Left ventricle myocardium inferior (tissue), 1 donor: Measurements from ENCODE around the gene FILIP1. TPM values are rescaled to one million over a fixed set of nuclear protein-coding genes. Genes with fewer than 3 reads are reported as not detected.

ENCODE experiments used
- DNase-seq: peaks from one replicate; pipeline ENCODE4 v3.0.0-alpha.2; 2020
- H3K27ac ChIP-seq: fragments of 200-600 bp; replicated peaks from 2 replicates; pipeline ENCODE4 v1.8.0; 2021
- H3K27me3 ChIP-seq: fragments of 200-600 bp; 2 replicates; pipeline ENCODE4 v1.8.0; 2021; ENCODE audit warnings: low read depth
- H3K36me3 ChIP-seq: fragments of 200-600 bp; 2 replicates; pipeline ENCODE4 v1.8.0; 2021
- H3K4me1 ChIP-seq: fragments of 200-600 bp; 2 replicates; pipeline ENCODE4 v1.8.0; 2021
- H3K4me3 ChIP-seq: fragments of 200-600 bp; 2 replicates; pipeline ENCODE4 v1.8.0; 2021; ENCODE audit warnings: mild to moderate bottlenecking, moderate library complexity
- H3K9me3 ChIP-seq: fragments of 200-600 bp; replicated peaks from 2 replicates; pipeline ENCODE4 v1.8.0; 2021
- CTCF ChIP-seq: fragments of 200-600 bp; IDR thresholded peaks from 2 replicates; pipeline ENCODE4 v1.8.0; 2021; ENCODE audit warnings: antibody characterized with exemption, mild to moderate bottlenecking, borderline replicate concordance
- intact Hi-C: fragments of 100-400 bp; cut with micrococcal nuclease; formaldehyde crosslinking; loops from one replicate; pipeline ENCODE4 v1.11.0; 2022
- total RNA-seq: library from RNA; stranded (reverse); fragmentation: NEBNext Ultra II Directional; extraction: Animal tissue kit (Norgen Biotek cat#: 25700); gene quantifications from one replicate; pipeline ENCODE4 v1.2.1, GENCODE V29; 2021
- donor health status: DM: no; HTN: yes; CAD: no; lungs with severe emphysema.

Gene FILIP1
- total RNA-seq, 1 donor from 2014 or later = 173 TPM

GRCh38 chr6:75284632-75285282, 208.8 kb downstream of the FILIP1 start, which contains the start of gene TMEM30A:
TSS of gene TMEM30A (minus strand) at chr6:75284792. CDS start at chr6:75284638, 154 bp downstream.
- Histone ChIP-seq H3K36me3 (peaks cover 6% of the 10 kb centered on the region), H3K27ac (peak within 1 kb of the TSS; percentile 92), H3K9me3 (no peaks in the 10 kb centered on the region), H3K27me3 (no peaks in the 10 kb centered on the region), H3K4me3 (peak within 1 kb of the TSS; percentile 92), H3K4me1 (peaks cover 63% of the 10 kb centered on the region)
- intact Hi-C loops = no loop called here
- TF ChIP-seq CTCF = no peak
- DNase-seq = peak; percentile 96

GRCh38 chr6:75283907-75284631, 209.5 kb downstream of the FILIP1 start:
- DNase-seq = no peak
- no peak for TF ChIP-seq CTCF
- H3K4me1 ChIP-seq = peaks cover 70% of the 10 kb centered on the region
- intact Hi-C loops = no loop called here
- H3K9me3 ChIP-seq = no peaks in the 10 kb centered on the region
- H3K4me3 ChIP-seq = peak overlapping the region; percentile 92
- H3K27me3 ChIP-seq = no peaks in the 10 kb centered on the region
- H3K36me3 ChIP-seq = peaks cover 5% of the 10 kb centered on the region
- peak overlapping the region; percentile 92 for H3K27ac ChIP-seq

- intact Hi-C loops = no loop called here
- Histone ChIP-seq H3K27me3 (no peaks in the 10 kb centered on the region), H3K4me1 (peaks cover 84% of the 10 kb centered on the region), H3K36me3 (no peaks in the 10 kb centered on the region), H3K4me3 (peak overlapping the region; percentile 92), H3K9me3 (no peaks in the 10 kb centered on the region), H3K27ac (no peak overlapping the region)
- no peak for DNase-seq
- TF ChIP-seq CTCF = no peak
Observed at GRCh38 chr6:75282706-75283105, 210.9 kb downstream of the FILIP1 start.

GRCh38 chr6:75281653-75282052, 211.9 kb downstream of the FILIP1 start:
- Histone ChIP-seq H3K4me1 (peaks cover 92% of the 10 kb centered on the region), H3K27me3 (no peaks in the 10 kb centered on the region), H3K4me3 (peak overlapping the region; percentile 92), H3K36me3 (no peaks in the 10 kb centered on the region), H3K9me3 (no peaks in the 10 kb centered on the region), H3K27ac (no peak overlapping the region)
- TF ChIP-seq CTCF = no peak
- intact Hi-C loops = no loop called here
- no peak for DNase-seq

- H3K4me1 ChIP-seq = peaks cover 93% of the 10 kb centered on the region
- no peak overlapping the region for H3K27ac ChIP-seq
Observed at GRCh38 chr6:75280131-75280855, 213.3 kb downstream of the FILIP1 start.

More at GRCh38 chr6:75280131-75280855, 213.3 kb downstream of the FILIP1 start:
- no peak for DNase-seq
- no peak for TF ChIP-seq CTCF
- no peaks in the 10 kb centered on the region for H3K27me3 ChIP-seq
- intact Hi-C loops = no loop called here
- no peaks in the 10 kb centered on the region for H3K9me3 ChIP-seq
- H3K36me3 ChIP-seq = no peaks in the 10 kb centered on the region
- no peak overlapping the region for H3K4me3 ChIP-seq
